ENCODE measurements around the gene ARHGAP15.

DNA sequence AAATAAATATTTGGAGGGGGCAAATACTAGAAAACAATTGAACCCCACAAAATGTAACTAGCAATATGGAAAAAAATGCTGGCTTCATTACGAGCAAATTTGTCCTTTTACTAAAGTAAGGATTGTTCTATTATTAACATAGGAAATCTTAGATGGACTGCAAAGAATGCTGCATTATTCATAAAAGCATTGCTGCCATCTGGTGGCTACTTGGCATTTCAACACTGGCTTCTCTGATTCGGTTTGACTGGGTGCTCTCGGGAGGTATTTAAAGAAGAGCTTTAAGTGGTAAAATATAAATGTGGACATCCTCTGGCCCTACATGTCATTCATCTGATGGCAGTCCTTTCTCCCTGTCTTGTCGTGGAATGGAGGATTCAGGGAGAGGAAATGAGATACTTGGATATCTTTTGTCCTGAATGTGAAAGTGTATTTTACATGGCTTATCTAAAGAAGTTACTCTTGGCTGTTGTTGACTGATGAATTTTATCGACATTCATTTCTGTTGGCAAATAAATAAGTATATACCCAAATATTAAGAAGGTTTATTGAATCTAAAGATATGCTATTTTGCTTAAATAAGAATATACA lies 130.2 kb downstream of the ARHGAP15 start:
- TF ChIP-seq POLR2A (IDR thresholded peaks at IDR 0.05) (no peak), POLR2AphosphoS5 (IDR thresholded peaks at IDR 0.05) (peak in 1 of 3 donors; percentile 6)
- TF ChIP-seq, protein P1, sequence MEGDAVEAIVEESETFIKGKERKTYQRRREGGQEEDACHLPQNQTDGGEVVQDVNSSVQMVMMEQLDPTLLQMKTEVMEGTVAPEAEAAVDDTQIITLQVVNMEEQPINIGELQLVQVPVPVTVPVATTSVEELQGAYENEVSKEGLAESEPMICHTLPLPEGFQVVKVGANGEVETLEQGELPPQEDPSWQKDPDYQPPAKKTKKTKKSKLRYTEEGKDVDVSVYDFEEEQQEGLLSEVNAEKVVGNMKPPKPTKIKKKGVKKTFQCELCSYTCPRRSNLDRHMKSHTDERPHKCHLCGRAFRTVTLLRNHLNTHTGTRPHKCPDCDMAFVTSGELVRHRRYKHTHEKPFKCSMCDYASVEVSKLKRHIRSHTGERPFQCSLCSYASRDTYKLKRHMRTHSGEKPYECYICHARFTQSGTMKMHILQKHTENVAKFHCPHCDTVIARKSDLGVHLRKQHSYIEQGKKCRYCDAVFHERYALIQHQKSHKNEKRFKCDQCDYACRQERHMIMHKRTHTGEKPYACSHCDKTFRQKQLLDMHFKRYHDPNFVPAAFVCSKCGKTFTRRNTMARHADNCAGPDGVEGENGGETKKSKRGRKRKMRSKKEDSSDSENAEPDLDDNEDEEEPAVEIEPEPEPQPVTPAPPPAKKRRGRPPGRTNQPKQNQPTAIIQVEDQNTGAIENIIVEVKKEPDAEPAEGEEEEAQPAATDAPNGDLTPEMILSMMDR (IDR thresholded peaks at IDR 0.05 in 8 of 11, conservative IDR thresholded peaks at IDR 0.05 in 3 of 11), result peak; percentile 54 to 88 (median 76)

Data from spleen (tissue), 7 donors.